ENCODE results near the gene AK3. TPM values are rescaled to one million over a fixed set of nuclear protein-coding genes. Genes with fewer than 3 reads are reported as not detected.

The AK3 gene
- total RNA-seq, 1 donor: 74.1 TPM

- TF ChIP-seq CTCF (IDR thresholded peaks at IDR 0.05; ENCODE audit: insufficient read depth, low read length): no peak
- no peak overlapping the region for H3K4me3 ChIP-seq (ENCODE audit: low read depth, low read length)
- DNase-seq (ENCODE audit: low read depth): peak; percentile 13
Measured at GRCh38 chr9:4748612-4749011, 7.6 kb upstream of the AK3 start.

DNA sequence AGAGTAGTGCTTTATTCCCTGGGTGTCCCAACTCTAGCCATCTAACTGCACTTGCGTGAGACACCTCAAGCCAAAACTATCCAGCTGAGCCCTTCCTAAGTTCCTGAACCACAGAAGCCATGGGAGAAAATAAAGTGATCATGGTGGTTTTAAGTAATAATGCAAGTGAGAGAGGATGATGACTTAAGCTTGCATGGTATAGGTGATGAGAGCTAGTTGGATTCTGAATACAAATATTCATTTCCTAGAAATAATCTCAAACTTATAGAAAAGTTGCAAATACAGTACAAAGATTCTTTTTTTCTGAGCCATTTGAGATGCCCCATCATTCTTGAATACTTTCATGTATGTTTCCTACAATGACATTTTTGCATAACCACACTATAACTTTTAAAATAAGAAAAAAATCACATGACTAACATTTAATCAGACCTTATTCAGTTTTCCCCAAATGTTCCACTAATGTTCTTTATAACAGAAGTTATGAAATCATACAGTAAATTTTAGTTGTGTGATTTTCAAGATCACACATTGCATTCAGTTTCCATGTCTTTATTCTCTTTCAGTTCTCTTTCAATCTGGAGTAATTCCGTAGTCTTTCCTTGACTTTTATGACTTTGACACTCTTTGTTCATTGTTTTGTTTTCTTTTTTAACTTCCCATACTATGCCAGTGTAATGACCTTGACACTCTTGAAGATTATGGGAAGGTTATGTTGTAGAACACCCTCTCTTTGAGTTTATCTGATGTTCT is 5.5 kb upstream of the AK3 start:
- no peak overlapping the region for H3K4me3 ChIP-seq (ENCODE audit: low read depth, low read length)
- no peak for DNase-seq (ENCODE audit: low read depth)
- TF ChIP-seq CTCF (IDR thresholded peaks at IDR 0.05; ENCODE audit: insufficient read depth, low read length): no peak

GRCh38 chr9:4743131-4743875 is 2.3 kb upstream of the AK3 start:
- DNase-seq (ENCODE audit: low read depth): peak; percentile 14
- H3K4me3 ChIP-seq (ENCODE audit: low read depth, low read length): no peak overlapping the region
- TF ChIP-seq CTCF (IDR thresholded peaks at IDR 0.05; ENCODE audit: insufficient read depth, low read length): no peak

- H3K4me3 ChIP-seq (ENCODE audit: low read depth, low read length): no peak overlapping the region
- no peak for TF ChIP-seq CTCF (IDR thresholded peaks at IDR 0.05; ENCODE audit: insufficient read depth, low read length)
- no peak for DNase-seq (ENCODE audit: low read depth)
Measured at GRCh38 chr9:4742246-4742645, 1.2 kb upstream of the AK3 start.

- peak overlapping the region; percentile 85 for H3K4me3 ChIP-seq (ENCODE audit: low read depth, low read length)
- DNase-seq (ENCODE audit: low read depth): peak; percentile 21
- no peak for TF ChIP-seq CTCF (IDR thresholded peaks at IDR 0.05; ENCODE audit: insufficient read depth, low read length)
Measured at GRCh38 chr9:4741365-4742089, 525 bp upstream of the AK3 start.

DNA sequence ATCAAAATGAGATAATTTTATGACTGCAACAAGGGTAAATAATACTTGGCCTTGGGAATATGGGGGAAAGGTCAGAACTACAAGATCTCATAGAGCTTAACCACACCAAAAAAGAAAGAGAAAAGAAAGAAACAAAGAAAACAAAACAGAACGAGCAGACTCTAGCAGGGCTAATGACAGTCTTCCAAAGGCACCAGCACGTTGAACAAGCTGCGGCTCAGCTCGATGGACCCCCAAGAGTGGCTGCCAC is 689 bp downstream of the AK3 start:
- H3K4me3 ChIP-seq (ENCODE audit: low read depth, low read length): peak overlapping the region; percentile 85
- no peak for TF ChIP-seq CTCF (IDR thresholded peaks at IDR 0.05; ENCODE audit: insufficient read depth, low read length)
- DNase-seq (ENCODE audit: low read depth): no peak
